GM23338 (cell line): ENCODE results near the gene SYT12. TPM values are rescaled to one million over a fixed set of nuclear protein-coding genes. Genes with fewer than 3 reads are reported as not detected.

Source experiments
- ATAC-seq: fragments of 200-7000 bp; cut with Tn5 transposase; 3 replicates; pipeline ENCODE4 v1.9.1; 2020
- DNase-seq: peaks from one replicate; pipeline ENCODE4 v3.0.0-alpha.2; 2015; ENCODE audit warnings: low spot score
- H2AFZ ChIP-seq: fragments of 200-600 bp; sonication (generic); 2 replicates; pipeline ENCODE4 v1.8.0; 2016; ENCODE audit warnings: antibody characterized with exemption, mild to moderate bottlenecking, moderate library complexity
- H3F3A ChIP-seq: fragments of 200-600 bp; sonication (generic); replicated peaks from 2 replicates; pipeline ENCODE4 v1.8.0; 2017; ENCODE audit warnings: antibody characterized with exemption, mixed run types, low read depth
- H3K27ac ChIP-seq: fragments of 200-600 bp; sonication (generic); 2 replicates; pipeline ENCODE4 v1.6.1; 2016; ENCODE audit warnings: low read depth
- H3K27me3 ChIP-seq: fragments of 200-600 bp; sonication (generic); 2 replicates; pipeline ENCODE4 v1.8.0; 2016; ENCODE audit warnings: mild to moderate bottlenecking, mixed run types, moderate library complexity; ENCODE audit not compliant: insufficient read depth
- H3K36me3 ChIP-seq: fragments of 200-600 bp; sonication (generic); 2 replicates; pipeline ENCODE4 v1.8.0; 2016; ENCODE audit warnings: mild to moderate bottlenecking; ENCODE audit not compliant: insufficient read depth
- H3K4me1 ChIP-seq: fragments of 200-600 bp; sonication (generic); 2 replicates; pipeline ENCODE4 v1.8.0; 2016; ENCODE audit warnings: mild to moderate bottlenecking, moderate library complexity; ENCODE audit not compliant: insufficient read depth
- H3K4me2 ChIP-seq: fragments of 200-600 bp; sonication (generic); 2 replicates; pipeline ENCODE4 v1.7.1; 2017; ENCODE audit warnings: mixed run types
- H3K4me3 ChIP-seq: fragments of 200-600 bp; sonication (generic); 2 replicates; pipeline ENCODE4 v1.6.1; 2016; ENCODE audit warnings: mixed run types
- H3K79me2 ChIP-seq: fragments of 200-600 bp; sonication (generic); replicated peaks from 2 replicates; pipeline ENCODE4 v1.8.0; 2017; ENCODE audit warnings: mild to moderate bottlenecking; ENCODE audit not compliant: insufficient read depth
- H3K9me2 ChIP-seq: fragments of 200-600 bp; sonication (generic); 2 replicates; pipeline ENCODE4 v1.8.0; 2017; ENCODE audit not compliant: insufficient read depth
- H4K20me1 ChIP-seq: fragments of 200-600 bp; sonication (generic); replicated peaks from 2 replicates; pipeline ENCODE4 v1.8.0; 2017; ENCODE audit warnings: mild to moderate bottlenecking; ENCODE audit not compliant: insufficient read depth
- H3K27ac Mint-ChIP-seq: 2 replicates; pipeline ENCODE4 v1.8.0; 2020; ENCODE audit warnings: inconsistent platforms, mild to moderate bottlenecking, moderate library complexity, mixed read lengths
- H3K27me3 Mint-ChIP-seq: 3 replicates; pipeline ENCODE4 v1.8.0; 2022; ENCODE audit warnings: low read depth, mild to moderate bottlenecking, moderate library complexity, mixed read lengths, inconsistent platforms; ENCODE audit not compliant: insufficient read depth, poor library complexity
- H3K36me3 Mint-ChIP-seq: 3 replicates; pipeline ENCODE4 v1.8.0; 2021; ENCODE audit warnings: low read depth, mild to moderate bottlenecking, inconsistent platforms, moderate library complexity, mixed read lengths
- H3K4me1 Mint-ChIP-seq: 3 replicates; pipeline ENCODE4 v1.8.0; 2020; ENCODE audit warnings: mild to moderate bottlenecking, inconsistent platforms, mixed read lengths
- H3K4me3 Mint-ChIP-seq: 3 replicates; pipeline ENCODE4 v1.8.0; 2021; ENCODE audit warnings: moderate library complexity, mild to moderate bottlenecking, inconsistent platforms, mixed read lengths
- H3K9me3 Mint-ChIP-seq: 3 replicates; pipeline ENCODE4 v1.8.0; 2020; ENCODE audit warnings: moderate library complexity, mild to moderate bottlenecking, inconsistent platforms, mixed read lengths
- CREB1 ChIP-seq: fragments of 250-450 bp; sonication (Bioruptor Pico); IDR thresholded peaks from 2 replicates; pipeline ENCODE4 v1.5.0; 2020; ENCODE audit warnings: low read depth, mild to moderate bottlenecking, moderate library complexity
- ETS1 ChIP-seq: IDR thresholded peaks from 2 replicates; pipeline ENCODE4 v1.6.1; 2016; ENCODE audit warnings: antibody characterized with exemption
- EZH2 ChIP-seq: fragments of 200-600 bp; sonication (generic); IDR thresholded peaks from one replicate; pipeline ENCODE4 v1.8.0; 2017; ENCODE audit warnings: antibody characterized with exemption, mild to moderate bottlenecking, low read depth; ENCODE audit not compliant: unreplicated experiment
- JUNB ChIP-seq: IDR thresholded peaks from one replicate; pipeline ENCODE4 v1.6.1; 2016; ENCODE audit warnings: antibody characterized with exemption; ENCODE audit not compliant: unreplicated experiment
- NANOG ChIP-seq: IDR thresholded peaks from 2 replicates; pipeline ENCODE4 v1.6.1; 2016; ENCODE audit warnings: antibody characterized with exemption, borderline replicate concordance
- POLR2AphosphoS5 ChIP-seq: IDR thresholded peaks from 2 replicates; pipeline ENCODE4 v1.6.1; 2016; ENCODE audit warnings: antibody characterized with exemption, low read depth
- STAT1 ChIP-seq: IDR thresholded peaks from one replicate; pipeline ENCODE4 v1.6.1; 2016; ENCODE audit warnings: antibody characterized with exemption; ENCODE audit not compliant: unreplicated experiment
- ZNF114 ChIP-seq: fragments of 250-450 bp; sonication (Bioruptor Pico); IDR thresholded peaks from 2 replicates; pipeline ENCODE4 v1.5.0; 2020; ENCODE audit warnings: mild to moderate bottlenecking, moderate library complexity
- ZNF331 ChIP-seq: fragments of 250-450 bp; sonication (Bioruptor Pico); IDR thresholded peaks from 2 replicates; pipeline ENCODE4 v1.5.0; 2020; ENCODE audit warnings: low read depth, mild to moderate bottlenecking, moderate library complexity
- ZNF462 ChIP-seq: fragments of 250-450 bp; sonication (Bioruptor Pico); IDR thresholded peaks from 2 replicates; pipeline ENCODE4 v1.5.0; 2020; ENCODE audit warnings: mild to moderate bottlenecking, moderate library complexity
- polyA plus RNA-seq: library from polyadenylated mRNA; unstranded; fragments of >200 nt; fragmentation: Nextera tagmentation; extraction: Ambion mirVana; gene quantifications from 2 replicates; pipeline ENCODE4 v1.2.1, GENCODE V29; 2016
- total RNA-seq: library from RNA; depleted of rRNA; stranded (reverse); fragments of >200 nt; shearing (Covaris generic); gene quantifications from 2 replicates; pipeline ENCODE4 v1.2.3, GENCODE V29; 2014
- TF ChIP-seq, protein P1 (sequence below): IDR thresholded peaks from one replicate; pipeline ENCODE4 v1.6.1; 2018; ENCODE audit warnings: antibody characterized with exemption; ENCODE audit not compliant: unreplicated experiment

SYT12 gene
- total and polyA plus RNA-seq, 2 experiments from 2014 or later: 0.92 to 2.5 TPM

DNA sequence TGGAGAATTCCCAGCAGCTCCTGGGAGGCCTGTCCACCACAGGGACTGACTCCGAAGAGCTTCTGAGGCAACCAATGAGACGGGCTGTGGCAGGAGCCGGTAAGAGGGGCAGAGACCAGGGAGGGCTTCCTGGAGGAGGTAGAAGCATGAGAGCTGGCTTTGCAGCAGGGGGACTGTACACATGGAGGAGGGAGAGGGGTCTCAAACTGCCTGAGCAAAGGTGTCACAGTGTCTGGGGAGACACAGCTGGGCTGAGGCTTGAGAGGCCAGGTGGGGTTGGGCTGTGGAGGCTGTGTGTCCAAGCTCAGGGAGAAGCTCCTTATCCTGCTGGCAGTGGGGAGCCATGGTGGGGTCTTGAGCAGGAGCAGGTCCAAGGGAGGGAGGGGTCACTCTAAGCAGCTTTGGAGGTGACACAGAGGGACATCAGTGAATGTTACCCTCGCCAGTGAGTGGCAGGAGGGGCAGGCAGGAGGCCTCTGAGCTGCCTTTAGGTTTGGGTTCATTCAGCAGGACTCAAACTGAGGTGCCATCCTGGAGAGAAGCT lies 29.1 kb downstream of the SYT12 start:
- Mint-ChIP-seq H3K27ac (no peak overlapping the region), H3K4me1 (peaks cover 29% of the 10 kb centered on the region), H3K4me3 (no peak overlapping the region), H3K9me3 (no peaks in the 10 kb centered on the region), H3K27me3 (peaks cover 24% of the 10 kb centered on the region), H3K36me3 (no peaks in the 10 kb centered on the region)
- Histone ChIP-seq H2AFZ (no peak overlapping the region), H3K9me2 (no peaks in the 10 kb centered on the region), H3K79me2 (no peaks in the 10 kb centered on the region), H3F3A (0 out of 2 replicates have a peak, but pooled peaks cover 8% of the 10 kb centered on the region), H4K20me1 (no peaks in the 10 kb centered on the region), H3K27ac (no peak overlapping the region), H3K27me3 (peaks cover under 1% of the 10 kb centered on the region; the same call in 1 of the 2 replicates), H3K4me2 (no peak overlapping the region), H3K4me3 (no peak overlapping the region), H3K4me1 (peaks cover 21% of the 10 kb centered on the region), H3K36me3 (no peaks in the 10 kb centered on the region)
- TF ChIP-seq ZNF462: no peak
- TF ChIP-seq ZNF331 (CRISPR knock-in tag): no peak
- no peak for TF ChIP-seq CREB1 (CRISPR knock-in tag)
- no peak for TF ChIP-seq POLR2AphosphoS5
- TF ChIP-seq EZH2: no peak
- TF ChIP-seq ZNF114 (CRISPR knock-in tag): no peak
- no peak for TF ChIP-seq STAT1
- no peak for TF ChIP-seq ETS1
- TF ChIP-seq, protein P1, sequence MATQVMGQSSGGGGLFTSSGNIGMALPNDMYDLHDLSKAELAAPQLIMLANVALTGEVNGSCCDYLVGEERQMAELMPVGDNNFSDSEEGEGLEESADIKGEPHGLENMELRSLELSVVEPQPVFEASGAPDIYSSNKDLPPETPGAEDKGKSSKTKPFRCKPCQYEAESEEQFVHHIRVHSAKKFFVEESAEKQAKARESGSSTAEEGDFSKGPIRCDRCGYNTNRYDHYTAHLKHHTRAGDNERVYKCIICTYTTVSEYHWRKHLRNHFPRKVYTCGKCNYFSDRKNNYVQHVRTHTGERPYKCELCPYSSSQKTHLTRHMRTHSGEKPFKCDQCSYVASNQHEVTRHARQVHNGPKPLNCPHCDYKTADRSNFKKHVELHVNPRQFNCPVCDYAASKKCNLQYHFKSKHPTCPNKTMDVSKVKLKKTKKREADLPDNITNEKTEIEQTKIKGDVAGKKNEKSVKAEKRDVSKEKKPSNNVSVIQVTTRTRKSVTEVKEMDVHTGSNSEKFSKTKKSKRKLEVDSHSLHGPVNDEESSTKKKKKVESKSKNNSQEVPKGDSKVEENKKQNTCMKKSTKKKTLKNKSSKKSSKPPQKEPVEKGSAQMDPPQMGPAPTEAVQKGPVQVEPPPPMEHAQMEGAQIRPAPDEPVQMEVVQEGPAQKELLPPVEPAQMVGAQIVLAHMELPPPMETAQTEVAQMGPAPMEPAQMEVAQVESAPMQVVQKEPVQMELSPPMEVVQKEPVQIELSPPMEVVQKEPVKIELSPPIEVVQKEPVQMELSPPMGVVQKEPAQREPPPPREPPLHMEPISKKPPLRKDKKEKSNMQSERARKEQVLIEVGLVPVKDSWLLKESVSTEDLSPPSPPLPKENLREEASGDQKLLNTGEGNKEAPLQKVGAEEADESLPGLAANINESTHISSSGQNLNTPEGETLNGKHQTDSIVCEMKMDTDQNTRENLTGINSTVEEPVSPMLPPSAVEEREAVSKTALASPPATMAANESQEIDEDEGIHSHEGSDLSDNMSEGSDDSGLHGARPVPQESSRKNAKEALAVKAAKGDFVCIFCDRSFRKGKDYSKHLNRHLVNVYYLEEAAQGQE: no peak
- TF ChIP-seq NANOG: no peak
- no peak for TF ChIP-seq JUNB
- ATAC-seq (no peak), DNase-seq (no peak)
